ENCODE results near the gene PICK1. TPM values are rescaled to one million over a fixed set of nuclear protein-coding genes. Genes with fewer than 3 reads are reported as not detected.

PICK1 gene
- total and polyA plus RNA-seq, 2 of the 13 experiments (the other 11 are each of a cell fraction or from before 2014, with no cell fraction given), result 19.3 to 25.3 TPM

- TF ChIP-seq DZIP1 (CRISPR knock-in tag; IDR thresholded peaks at IDR 0.05) (no peak), ZNF225 (CRISPR knock-in tag; IDR thresholded peaks at IDR 0.05) (peak; percentile 77; the same call in 1 of the 2 replicates), IKZF1 (IDR thresholded peaks at IDR 0.05) (no peak), ZNF556 (CRISPR knock-in tag; IDR thresholded peaks at IDR 0.05; ENCODE audit: borderline replicate concordance) (0 out of 2 replicates have a peak, but pooled peaks have one; percentile 46), ZFP91 (CRISPR knock-in tag; IDR thresholded peaks at IDR 0.05; ENCODE audit: borderline replicate concordance) (peak; percentile 85; the same call in 1 of the 2 replicates), ZNF292 (CRISPR knock-in tag; IDR thresholded peaks at IDR 0.05; ENCODE audit: borderline replicate concordance, low read depth) (no peak), HNRNPLL (IDR thresholded peaks at IDR 0.05; ENCODE audit: low read depth, low read length, poor library complexity, severe bottlenecking) (peak; percentile 68), TGIF2 (CRISPR knock-in tag; IDR thresholded peaks at IDR 0.05) (peak; percentile 72), GABPA (IDR thresholded peaks at IDR 0.05; ENCODE audit: low read depth, low read length) (peak; percentile 85), GABPA (CRISPR knock-in tag; IDR thresholded peaks at IDR 0.05; ENCODE audit: low read depth) (peak; percentile 98), NPAS2 (CRISPR knock-in tag; IDR thresholded peaks at IDR 0.05; ENCODE audit: borderline replicate concordance) (no peak), YY1 (IDR thresholded peaks at IDR 0.05; ENCODE audit: insufficient read depth, insufficient replicate concordance, low read depth, low read length) (peak; percentile 98), MAF1 (CRISPR knock-in tag; IDR thresholded peaks at IDR 0.05; ENCODE audit: borderline replicate concordance) (no peak), SMAD1 (CRISPR knock-in tag; IDR thresholded peaks at IDR 0.05; ENCODE audit: borderline replicate concordance, low read depth) (no peak), ZNF569 (CRISPR knock-in tag; IDR thresholded peaks at IDR 0.05; ENCODE audit: borderline replicate concordance) (no peak), ZFY (CRISPR knock-in tag; IDR thresholded peaks at IDR 0.05) (peak; percentile 60), PRDM10 (CRISPR knock-in tag; IDR thresholded peaks at IDR 0.05; ENCODE audit: low read depth) (peak; percentile 38; the same call in 1 of the 2 replicates)
Observed at GRCh38 chr22:38056969-38057891, at the start of gene PICK1 (continued).

Measured in HepG2 (cell line).